GM19372 (cell line): ENCODE data around the gene VPS26C.

Experiments used
- ATAC-seq: cut with Tn5 transposase; IDR thresholded peaks from one replicate; pipeline ENCODE4 v1.9.1; 2021; ENCODE audit warnings: mild to moderate bottlenecking, low read depth, moderate library complexity; ENCODE audit not compliant: unreplicated experiment

VPS26C gene

DNA sequence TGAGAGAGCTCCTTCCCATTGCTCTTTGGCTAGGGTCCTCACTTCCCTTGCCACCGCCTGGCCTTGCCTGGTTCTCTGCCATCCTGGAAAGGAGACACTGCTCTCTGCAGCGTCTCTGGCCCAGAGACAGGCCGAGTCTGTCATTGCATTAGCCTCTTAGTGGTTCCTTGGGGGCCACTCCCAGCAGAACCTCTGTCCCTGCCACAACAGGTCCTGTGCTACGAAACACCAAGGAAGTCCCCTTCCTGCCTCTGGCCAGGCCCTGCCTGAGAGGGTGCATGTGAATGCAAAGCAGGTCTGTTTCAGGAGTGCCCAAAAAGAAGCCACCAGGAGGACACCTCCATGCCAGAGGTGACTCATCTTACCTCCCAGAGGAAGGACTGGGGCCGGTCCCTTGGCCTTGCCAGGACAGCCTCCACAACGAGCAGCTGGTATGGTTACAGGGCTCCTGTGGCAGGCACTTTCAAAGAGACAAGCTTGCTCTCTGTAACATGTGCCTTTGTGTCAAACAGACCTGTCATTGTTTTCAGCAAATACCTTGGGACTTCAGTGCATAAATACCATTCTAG is 59.6 kb downstream of the VPS26C start:
- ATAC-seq = peak; percentile 54

GRCh38 chr21:37206496-37206895 is 60.6 kb downstream of the VPS26C start:
- no peak for ATAC-seq

DNA sequence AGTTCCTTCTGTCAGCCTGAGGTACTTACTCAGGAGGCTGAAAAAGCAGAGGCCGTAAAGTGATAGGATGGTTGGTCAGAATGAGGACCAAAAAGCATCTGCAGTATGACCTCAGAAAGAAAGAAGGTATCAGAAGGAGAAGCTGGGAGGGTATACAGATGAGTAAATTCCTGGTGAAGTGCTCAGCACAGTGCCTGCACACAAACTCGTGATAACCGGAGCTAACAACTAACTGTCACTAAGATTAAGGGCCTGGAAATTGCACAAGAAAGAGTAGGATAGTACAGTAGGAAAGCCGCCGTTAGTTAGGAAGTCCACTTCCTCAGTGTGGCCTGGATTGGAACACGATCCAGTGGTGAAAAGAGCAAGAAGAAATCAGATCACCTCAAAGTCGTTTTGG is 62.6 kb downstream of the VPS26C start:
- no peak for ATAC-seq

- no peak for ATAC-seq
Observed at GRCh38 chr21:37202221-37203110, 64.7 kb downstream of the VPS26C start.

DNA sequence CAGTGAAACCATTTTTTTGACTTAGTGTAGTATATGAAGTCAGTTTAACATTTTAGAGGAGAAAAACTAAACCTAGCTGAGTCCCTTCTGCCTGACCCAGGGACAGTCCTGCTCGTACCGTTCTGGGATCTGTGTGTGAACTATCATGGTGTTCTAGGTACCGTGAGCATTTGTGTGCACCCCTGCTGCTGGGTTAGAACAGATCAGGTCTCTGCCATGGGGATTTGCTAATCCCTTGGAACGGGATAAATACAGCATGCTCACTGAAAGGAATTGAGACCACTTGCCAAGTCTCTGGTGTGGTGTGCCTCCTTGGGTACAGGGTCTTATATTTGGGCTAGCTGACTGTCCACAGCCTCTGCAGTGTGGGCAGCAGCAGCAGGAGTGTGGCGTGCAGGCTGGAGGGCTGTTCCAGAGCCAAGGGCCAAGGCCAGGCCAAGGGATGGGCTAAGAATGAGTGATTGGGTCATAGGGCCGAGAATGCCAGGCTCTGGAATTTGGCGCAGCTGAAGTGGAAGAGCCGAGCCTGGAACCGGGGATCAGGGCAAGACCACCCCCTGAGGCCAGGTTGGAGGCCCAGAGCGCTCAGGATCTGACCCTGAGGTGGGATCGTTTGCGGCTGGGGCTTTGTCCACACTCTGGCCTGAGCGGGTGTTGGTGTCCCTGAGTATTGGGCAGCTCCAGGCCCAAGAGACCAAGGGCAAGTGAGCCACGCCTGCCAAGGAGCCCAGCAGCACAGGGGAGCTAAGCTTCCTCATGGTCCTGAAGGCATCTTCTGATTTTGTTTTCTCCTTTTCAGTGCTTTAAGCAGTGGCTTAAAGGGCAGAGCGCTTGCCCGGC is 66.3 kb downstream of the VPS26C start:
- no peak for ATAC-seq

GRCh38 chr21:37199057-37199924 is 67.8 kb downstream of the VPS26C start:
- ATAC-seq = no peak

DNA sequence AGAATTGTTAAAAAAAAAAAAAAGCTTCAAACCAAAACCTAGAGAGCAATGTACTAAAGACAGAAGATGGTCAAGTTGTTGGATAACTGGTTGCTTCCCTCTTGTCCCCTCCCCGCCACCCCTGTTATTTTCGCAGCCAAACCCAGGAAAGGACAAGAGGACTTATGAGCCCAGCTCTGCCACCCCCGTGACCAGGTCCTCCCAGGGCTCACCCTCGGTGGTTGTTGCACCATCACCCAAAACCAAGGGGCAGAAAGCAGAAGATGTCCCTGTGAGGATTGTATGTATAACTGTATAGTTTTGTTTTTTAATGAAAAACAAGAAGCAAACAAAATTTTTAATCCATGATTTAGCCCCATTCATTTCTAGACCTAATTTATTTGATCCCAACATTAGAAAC is 69.4 kb downstream of the VPS26C start:
- no peak for ATAC-seq

- no peak for ATAC-seq
Observed at GRCh38 chr21:37196847-37197246, 70.3 kb downstream of the VPS26C start.

GRCh38 chr21:37195610-37196009 is 71.5 kb downstream of the VPS26C start:
- no peak for ATAC-seq

- no peak for ATAC-seq
Observed at GRCh38 chr21:37195059-37195458, 72.1 kb downstream of the VPS26C start.

DNA sequence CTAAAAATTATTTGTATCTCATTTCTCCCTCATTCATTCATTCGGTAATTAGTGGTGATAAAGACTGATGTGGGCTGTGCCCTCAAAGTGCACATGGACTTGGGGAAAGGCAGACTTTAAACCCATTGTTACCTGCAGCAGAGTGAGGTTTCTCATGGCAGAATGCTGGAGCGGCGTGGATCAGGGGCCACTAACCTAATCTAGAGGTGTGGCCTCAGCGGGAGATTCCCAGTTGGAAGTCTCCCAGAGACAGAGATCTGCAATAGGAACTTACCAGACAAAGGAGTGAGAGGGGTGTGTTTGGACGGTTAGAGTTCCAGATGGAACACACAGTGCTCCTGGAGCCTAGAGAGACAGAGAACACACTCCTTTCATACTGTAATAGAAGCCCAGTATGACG is 73.5 kb downstream of the VPS26C start:
- no peak for ATAC-seq

DNA sequence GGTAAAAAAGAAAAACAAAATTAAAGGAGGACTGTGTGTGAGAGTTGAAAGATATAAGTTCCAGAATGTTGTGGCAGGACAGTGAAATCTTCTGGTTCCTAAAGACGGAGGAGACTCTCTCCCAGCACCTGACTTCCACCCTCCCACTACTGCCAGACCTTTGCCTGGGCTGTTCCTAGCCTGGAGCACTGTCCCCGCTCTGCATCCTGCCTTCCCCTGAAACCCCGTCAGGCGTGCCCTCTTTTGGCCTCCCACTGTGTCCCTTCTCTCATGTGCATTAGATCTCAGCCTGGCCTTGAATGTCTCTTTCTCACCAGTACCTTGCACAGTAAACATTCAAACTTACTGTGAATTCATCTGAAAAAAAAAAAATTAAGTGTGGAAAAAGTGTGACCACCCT is 74.1 kb downstream of the VPS26C start:
- ATAC-seq = no peak

DNA sequence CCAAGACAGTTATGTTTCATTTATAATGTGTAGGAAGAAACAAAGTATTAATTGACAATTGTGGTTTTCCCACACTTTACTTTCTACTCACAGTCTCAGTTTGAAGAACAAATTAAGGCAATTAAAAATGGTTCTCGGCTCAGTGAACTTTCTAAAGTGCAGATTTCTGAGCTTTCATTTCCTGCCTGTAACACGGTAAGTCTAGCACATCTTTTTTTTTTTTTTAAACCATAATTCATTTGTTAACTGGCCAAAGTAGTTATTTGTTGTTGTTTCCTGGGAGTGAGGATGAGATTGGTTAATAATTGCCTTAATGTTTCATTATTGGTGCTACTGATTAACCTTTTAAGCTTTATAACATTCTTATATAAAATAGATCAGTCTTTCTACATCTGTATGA is 75.1 kb downstream of the VPS26C start:
- ATAC-seq = no peak

GRCh38 chr21:37188825-37189224 is 78.3 kb downstream of the VPS26C start:
- ATAC-seq = no peak

DNA sequence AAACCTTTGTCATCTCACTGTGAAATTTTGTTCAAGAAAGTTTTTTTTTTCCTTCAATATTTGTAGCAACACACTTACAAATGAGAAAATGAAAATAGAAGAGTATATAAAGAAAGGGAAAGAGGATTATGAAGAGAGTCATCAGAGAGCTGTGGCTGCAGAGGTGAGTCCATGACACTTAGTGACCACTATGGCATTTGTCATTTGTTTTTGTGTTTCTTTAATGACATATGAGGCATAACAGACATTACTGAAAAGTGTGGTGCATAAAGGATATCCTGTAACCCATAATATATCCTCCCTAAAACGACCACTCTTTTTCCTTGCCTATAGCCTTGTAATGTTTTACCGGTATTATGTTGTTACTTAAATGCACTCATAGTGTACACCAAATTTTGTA is 80.2 kb downstream of the VPS26C start:
- ATAC-seq = no peak

DNA sequence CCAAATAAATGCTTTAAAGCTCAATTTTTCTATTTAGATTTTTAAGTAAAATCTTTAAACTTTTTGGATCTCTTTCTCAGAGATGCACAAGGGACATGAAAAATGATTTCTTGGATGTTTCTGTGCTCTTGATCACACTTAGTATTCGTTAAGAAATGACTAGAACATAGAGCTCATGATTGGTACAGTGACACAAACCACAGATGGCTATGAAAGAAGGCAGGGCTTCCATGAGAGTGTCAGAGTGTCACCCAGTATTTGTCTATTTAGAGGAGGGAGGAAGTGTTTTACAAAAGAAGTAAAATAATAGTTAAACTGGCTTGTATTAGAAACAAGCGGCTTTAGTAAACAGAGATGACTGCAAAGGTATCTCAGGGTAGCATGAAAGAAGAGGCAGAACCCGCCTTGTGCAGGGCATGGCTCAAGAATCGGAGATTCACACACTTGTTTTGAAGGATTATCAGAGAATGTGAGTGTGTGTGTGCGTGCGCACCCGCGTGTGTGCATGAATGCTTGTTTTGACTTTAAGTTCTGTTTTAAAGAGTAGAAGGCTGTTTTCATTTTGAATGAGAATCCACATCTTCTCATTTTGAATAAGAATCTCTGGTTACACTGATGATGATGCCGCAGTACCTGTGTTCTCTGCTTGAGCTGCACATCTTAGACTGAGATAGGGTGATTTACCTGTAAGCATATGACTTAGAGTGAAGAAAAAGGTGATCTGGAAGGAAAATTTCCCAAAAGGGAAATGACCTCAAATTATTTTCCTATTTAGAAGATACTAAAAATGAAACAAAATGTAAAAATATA is 82.1 kb downstream of the VPS26C start:
- ATAC-seq = no peak

- no peak for ATAC-seq
Observed at GRCh38 chr21:37183749-37184148, 83.4 kb downstream of the VPS26C start.

DNA sequence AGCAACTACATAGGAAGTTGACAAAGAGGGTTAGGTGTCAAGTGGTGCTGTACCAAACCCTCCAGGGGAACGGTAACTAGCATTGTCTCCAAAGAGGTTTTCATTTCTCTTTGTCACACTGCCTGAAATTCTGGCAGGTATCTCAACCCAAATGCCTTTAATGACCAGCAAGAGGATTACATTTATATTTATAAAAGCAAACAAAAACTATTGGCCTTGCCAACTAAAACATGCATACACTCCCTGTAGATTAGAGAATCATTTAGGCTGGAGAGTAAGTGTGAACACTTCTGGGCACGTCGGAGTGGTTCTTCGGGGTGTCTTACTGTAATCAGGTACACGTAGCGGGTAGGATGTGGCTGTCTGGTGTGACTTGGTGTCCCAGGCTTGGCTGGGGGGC is 84.9 kb downstream of the VPS26C start:
- no peak for ATAC-seq

- ATAC-seq = no peak
Observed at GRCh38 chr21:37181059-37181458, 86.1 kb downstream of the VPS26C start.

DNA sequence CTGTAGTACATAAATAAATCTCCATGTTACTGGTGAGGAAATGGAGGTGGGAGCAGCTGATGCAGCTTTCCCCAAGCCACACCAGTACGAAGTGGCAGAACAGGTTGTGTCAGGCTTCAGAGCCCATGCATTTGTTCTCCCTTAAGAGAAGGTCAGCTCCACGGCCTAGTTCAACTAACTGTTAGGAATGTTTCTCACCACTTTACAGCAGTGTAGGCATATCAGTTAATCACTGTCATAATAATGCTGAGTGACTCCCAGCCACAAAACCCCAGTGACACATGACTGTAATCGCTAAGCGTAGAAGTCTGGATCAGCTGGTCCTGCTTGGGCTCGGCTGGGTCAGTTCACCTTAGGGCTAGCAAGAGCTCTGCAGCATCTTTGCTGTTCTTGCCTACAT is 90.4 kb downstream of the VPS26C start:
- ATAC-seq = no peak
